A549 treated with dexamethasone at 1 μM for 4 hours (cell line): ENCODE data around the gene TMED10. TPM values are rescaled to one million over a fixed set of nuclear protein-coding genes. Genes with fewer than 3 reads are reported as not detected.

Experiments
- total RNA-seq: library from RNA; stranded (reverse); fragments of 200-300 nt; extraction: Qiagen RNA extraction; gene quantifications from 5 replicates; pipeline ENCODE4 v1.2.3, GENCODE V29; 2022

Gene TMED10
- total RNA-seq: 280 to 308 TPM (median 299 TPM) in 5 replicates

GRCh38 chr14:75176142-75176820 lies at the start of gene TMED10:
Gene TMED10 (minus strand): TSS chr14:75176612. CDS start chr14:75176579, 33 bp downstream.

GRCh38 chr14:75126679-75127473 lies 49.5 kb downstream of the TMED10 start, which contains the start of gene NEK9:
Gene NEK9 (minus strand): TSS chr14:75127048. CDS start chr14:75126921, 127 bp downstream.

Other genes with a start within 250 kb of the TMED10 start
- 4.8 to 5.6 TPM (median 5.0 TPM) in 5 replicates for gene PGF, start 221.0 kb downstream of the TMED10 start, total RNA-seq
- gene EIF2B2, start 173.7 kb downstream of the TMED10 start, total RNA-seq: 84.5 to 93.3 TPM (median 88.2 TPM) in 5 replicates
- gene MLH3, start 125.1 kb downstream of the TMED10 start, total RNA-seq: 15.2 to 21.6 TPM (median 20.3 TPM) in 5 replicates
- gene ACYP1, start 112.6 kb downstream of the TMED10 start, total RNA-seq: 24.6 to 37.3 TPM (median 27.5 TPM) in 5 replicates
- gene ZC2HC1C, start 107.0 kb downstream of the TMED10 start, total RNA-seq: 5.0 to 6.7 TPM (median 6.1 TPM) in 5 replicates
- gene NEK9, start 49.6 kb downstream of the TMED10 start, total RNA-seq: 24.4 to 34.0 TPM (median 32.5 TPM) in 5 replicates
- 10.9 to 14.0 TPM (median 11.5 TPM) in 5 replicates for gene FOS, start 102.2 kb upstream of the TMED10 start, total RNA-seq